SK-N-MC (cell line): ENCODE measurements around the gene ELK3.

Source experiments
- EZH2 ChIP-seq: fragments of 200-600 bp; sonication (generic); IDR thresholded peaks from one replicate; pipeline ENCODE4 v1.6.1; 2017; ENCODE audit warnings: antibody characterized with exemption
- FOXP2 ChIP-seq: optimal IDR thresholded peaks from 2 replicates; pipeline ENCODE3; 2011; ENCODE audit warnings: mild to moderate bottlenecking, moderate library complexity; ENCODE audit not compliant: insufficient read depth; ENCODE audit errors: extremely low read length, control extremely low read depth
- POLR2AphosphoS5 ChIP-seq: IDR thresholded peaks from 2 replicates; pipeline ENCODE4 v1.6.1; 2012; ENCODE audit warnings: mild to moderate bottlenecking, low read depth, low read length, borderline replicate concordance

GRCh38 chr12:96215919-96216273, 21.7 kb downstream of the ELK3 start:
- TF ChIP-seq EZH2 (no peak), POLR2AphosphoS5 (no peak), FOXP2 (no peak)
